GM12878 (cell line): ENCODE results near the gene ASB10. TPM values are rescaled to one million over a fixed set of nuclear protein-coding genes. Genes with fewer than 3 reads are reported as not detected.

Experiments used
- BCL11A ChIP-seq: IDR thresholded peaks from 2 replicates; pipeline ENCODE4 v1.6.1; 2011; ENCODE audit warnings: low read depth, low read length
- BCLAF1 ChIP-seq: fragments of 450-650 bp; IDR thresholded peaks from 2 replicates; pipeline ENCODE4 v1.6.1; 2017; ENCODE audit warnings: antibody characterized with exemption, mild to moderate bottlenecking, moderate library complexity
- E2F4 ChIP-seq: IDR thresholded peaks from 2 replicates; pipeline ENCODE4 v1.6.1; 2012; ENCODE audit warnings: low read depth, low read length, improper control_type of control experiment
- HSF1 ChIP-seq: fragments of 150-350 bp; IDR thresholded peaks from 2 replicates; pipeline ENCODE4 v1.6.1; 2014; ENCODE audit warnings: mild to moderate bottlenecking, low read depth, low read length
- NR2C1 ChIP-seq: fragments of 450-650 bp; IDR thresholded peaks from 2 replicates; pipeline ENCODE4 v1.6.1; 2017; ENCODE audit warnings: antibody characterized with exemption, mild to moderate bottlenecking, moderate library complexity
- PBX3 ChIP-seq: IDR thresholded peaks from 2 replicates; pipeline ENCODE4 v1.6.1; 2011; ENCODE audit warnings: mild to moderate bottlenecking, low read depth, low read length, moderate library complexity; ENCODE audit not compliant: insufficient replicate concordance
- POLR2AphosphoS2 ChIP-seq: IDR thresholded peaks from 2 replicates; pipeline ENCODE4 v1.6.1; 2011; ENCODE audit warnings: low read depth, mild to moderate bottlenecking, low read length, improper control_type of control experiment, moderate library complexity
- SP1 ChIP-seq: IDR thresholded peaks from one replicate; pipeline ENCODE4 v1.6.1; 2011; ENCODE audit warnings: low read depth, low read length
- SRF ChIP-seq, 2 experiments: IDR thresholded peaks; 2 replicates each; pipeline ENCODE4 v1.6.1; 2011; ENCODE audit warnings: low read depth in 2 of 2, low read length in 2 of 2, mild to moderate bottlenecking in 1 of 2, moderate library complexity in 1 of 2
- STAT3 ChIP-seq: IDR thresholded peaks from 2 replicates; pipeline ENCODE4 v1.6.1; 2011; ENCODE audit warnings: low read depth, low read length, improper control_type of control experiment
- TAF1 ChIP-seq: IDR thresholded peaks from 2 replicates; pipeline ENCODE4 v1.6.1; 2011; ENCODE audit warnings: mild to moderate bottlenecking, low read depth, low read length, borderline replicate concordance
- YY1 ChIP-seq: IDR thresholded peaks from 2 replicates; pipeline ENCODE4 v1.6.1; 2011; ENCODE audit warnings: low read depth, mild to moderate bottlenecking, low read length
- ZBTB4 ChIP-seq: fragments of 450-650 bp; formaldehyde crosslinking; IDR thresholded peaks from 2 replicates; pipeline ENCODE4 v1.4.0; 2022; ENCODE audit warnings: mild to moderate bottlenecking, moderate library complexity
- ZBTB40 ChIP-seq: fragments of 450-650 bp; IDR thresholded peaks from 2 replicates; pipeline ENCODE4 v1.6.1; 2016; ENCODE audit warnings: mild to moderate bottlenecking, moderate library complexity, borderline replicate concordance
- polyA plus RNA-seq, 11 experiments: library from polyadenylated mRNA; depleted of rRNA in 4 of 11; unstranded in 6 of 11; stranded (reverse) in 5 of 11; fragments of >200 nt; fragmentation: Nextera tagmentation in 4 of 11; fragmentation: Illumina TruSeq in 1 of 11; extraction: Ambion mirVana in 4 of 11; extraction: Trizol in 1 of 11; gene quantifications; 1 replicate in 1 of 11; 2 replicates in 10 of 11; pipeline versions ENCODE4 v1.2.1 to v1.2.3, GENCODE V29; 2011 to 2016; ENCODE audit warnings: inconsistent platforms in 2 of 11, missing spikeins in 2 of 11, low read depth in 1 of 11
- total RNA-seq, 4 experiments: library from RNA; depleted of rRNA in 3 of 4; stranded (reverse); fragments of >200 nt in 3 of 4; fragmentation: Illumina TruSeq in 1 of 4; extraction: Trizol in 1 of 4; gene quantifications; 2 replicates each; pipeline versions ENCODE4 v1.2.1 to v1.2.3, GENCODE V29; 2013 to 2021

ASB10 gene
- total and polyA plus RNA-seq, 10 of the 15 experiments (the other 5 are each of a cell fraction or from before 2014, with no cell fraction given) = not detected

GRCh38 chr7:151232917-151233701, 46.1 kb upstream of the ASB10 start (continued):
- TF ChIP-seq BCLAF1 (no peak), ZBTB40 (no peak), HSF1 (no peak), BCL11A (no peak), E2F4 (no peak), YY1 (peak; percentile 91), SRF (IDR thresholded peaks at IDR 0.05; ENCODE audit: low read depth in 2 of 2, low read length in 2 of 2) (no peak), ZBTB4 (CRISPR knock-in tag) (no peak), TAF1 (peak; percentile 37; the same call in 1 of the 2 replicates), PBX3 (no peak), SP1 (no peak), POLR2AphosphoS2 (no peak), NR2C1 (no peak), STAT3 (no peak)
